ENCODE results near the gene TMEM43. TPM values are rescaled to one million over a fixed set of nuclear protein-coding genes. Genes with fewer than 3 reads are reported as not detected.

Gene TMEM43
- polyA plus RNA-seq, 1 of the 3 experiments (the other 2 are of a cell fraction), result 105 TPM

- no peak for TF ChIP-seq PBX3 (IDR thresholded peaks at IDR 0.05)
- TF ChIP-seq JUND (IDR thresholded peaks at IDR 0.05), result no peak
- TF ChIP-seq CHD2 (IDR thresholded peaks at IDR 0.05; ENCODE audit: low read length, partially characterized antibody), result no peak
- no peak for TF ChIP-seq TAF1 (IDR thresholded peaks at IDR 0.05; ENCODE audit: borderline replicate concordance, low read depth, low read length)
- no peak for TF ChIP-seq MXI1 (IDR thresholded peaks at IDR 0.05; ENCODE audit: low read depth, low read length)
- no peak for TF ChIP-seq GATA2 (CRISPR knock-in tag; IDR thresholded peaks at IDR 0.05)
- TF ChIP-seq SIN3A (IDR thresholded peaks at IDR 0.05; ENCODE audit: borderline replicate concordance, low read depth, low read length), result no peak
- TF ChIP-seq RXRA (IDR thresholded peaks at IDR 0.05; ENCODE audit: borderline replicate concordance, low read depth), result no peak
- no peak for TF ChIP-seq FOXJ3 (CRISPR knock-in tag; IDR thresholded peaks at IDR 0.05)
- TF ChIP-seq TEAD4 (IDR thresholded peaks at IDR 0.05; ENCODE audit: borderline replicate concordance, insufficient read depth), result no peak
Measured at GRCh38 chr3:14181253-14181652, 56.4 kb downstream of the TMEM43 start (continued).

GRCh38 chr3:14183015-14183577, 58.2 kb downstream of the TMEM43 start:
- Histone ChIP-seq H3K36me3 (replicated peaks in 1 of 2; ENCODE audit: control insufficient read depth in 1 of 2, insufficient read depth in 2 of 2, low read length in 1 of 2) (peaks cover 37 to 47% of the 10 kb centered on the region in 2 experiments), H3K27me3 (ENCODE audit: insufficient read depth) (no peaks in the 10 kb centered on the region), H3K4me2 (no peak overlapping the region), H3F3A (replicated peaks; ENCODE audit: insufficient read depth) (no peaks in the 10 kb centered on the region), H3K4me1 (ENCODE audit: control insufficient read depth in 1 of 2, insufficient read depth in 2 of 2, low read depth in 1 of 2, low read length in 1 of 2) (peaks cover 5 to 6% of the 10 kb centered on the region in 2 experiments; a peak in 3 of 4 replicates), H3K9ac (no peak overlapping the region), H3K27ac (ENCODE audit: low read depth in 2 of 2, low read length in 1 of 2) (no peak overlapping the region), H3K9me3 (no peaks in the 10 kb centered on the region), H3K4me3 (ENCODE audit: low read depth in 2 of 2, low read length in 1 of 2) (no peak overlapping the region), H4K20me1 (ENCODE audit: insufficient read depth) (no peaks in the 10 kb centered on the region), H3K79me2 (ENCODE audit: insufficient read depth) (peaks cover 49% of the 10 kb centered on the region), H3K9me2 (no peaks in the 10 kb centered on the region), H2AFZ (ENCODE audit: low read depth) (no peak overlapping the region)
- no peak for DNase-seq
- TF ChIP-seq RFX5 (IDR thresholded peaks at IDR 0.05; ENCODE audit: low read length) (no peak), RAD21 (IDR thresholded peaks at IDR 0.05; ENCODE audit: low read length) (no peak), USF1 (IDR thresholded peaks at IDR 0.05; ENCODE audit: borderline replicate concordance, low read depth) (no peak), RXRA (IDR thresholded peaks at IDR 0.05; ENCODE audit: borderline replicate concordance, low read depth) (no peak), MEF2A (IDR thresholded peaks at IDR 0.05; ENCODE audit: borderline replicate concordance, low read depth) (no peak), NFIC (IDR thresholded peaks at IDR 0.05; ENCODE audit: borderline replicate concordance) (no peak), NRF1 (IDR thresholded peaks at IDR 0.05; ENCODE audit: low read depth, low read length) (no peak), MAX (IDR thresholded peaks at IDR 0.05; ENCODE audit: low read depth) (no peak), USF2 (IDR thresholded peaks at IDR 0.05; ENCODE audit: borderline replicate concordance, low read depth, low read length) (no peak), TAF1 (IDR thresholded peaks at IDR 0.05; ENCODE audit: borderline replicate concordance, low read depth, low read length) (no peak), JUND (IDR thresholded peaks at IDR 0.05) (no peak), EP300 (IDR thresholded peaks at IDR 0.05; ENCODE audit: borderline replicate concordance in 1 of 2, low read depth in 1 of 2, low read length in 1 of 2) (no peak), EZH2phosphoT487 (IDR thresholded peaks at IDR 0.05; ENCODE audit: borderline replicate concordance, low read depth) (no peak), GATA2 (CRISPR knock-in tag; IDR thresholded peaks at IDR 0.05) (no peak), FOXM1 (IDR thresholded peaks at IDR 0.05; ENCODE audit: low read depth) (no peak), SIN3A (IDR thresholded peaks at IDR 0.05; ENCODE audit: borderline replicate concordance, low read depth, low read length) (no peak), MXI1 (IDR thresholded peaks at IDR 0.05; ENCODE audit: low read depth, low read length) (no peak), GABPA (IDR thresholded peaks at IDR 0.05; ENCODE audit: low read depth) (no peak), TEAD4 (IDR thresholded peaks at IDR 0.05; ENCODE audit: borderline replicate concordance, insufficient read depth) (no peak), ZBTB33 (IDR thresholded peaks at IDR 0.05; ENCODE audit: borderline replicate concordance, low read depth) (no peak)
- 59% methylated on average over 2 of the region's 2 CpGs for WGBS (ENCODE audit: low lambda C conversion rate)
- ChIA-PET POLR2A (no interaction called here), CTCF (interaction anchor here (0.7 to 2.2 kb wide), 2 partner anchors 20 to 736 kb away, joined by 3 to 14 read pairs; no protein-coding TSS in a partner anchor)
